Activated CD4-positive, alpha-beta memory T cell treated with anti-CD3 and anti-CD28 coated beads, Interleukin-2, amount 10 ng/mL, durations not matched to agents 7 days and 5 days (primary cell): ENCODE data around the gene TAB2. TPM values are rescaled to one million over a fixed set of nuclear protein-coding genes. Genes with fewer than 3 reads are reported as not detected.
"Not testable (repeated sequence)": the region's sequence is repeated elsewhere in the genome, so short reads cannot be mapped to it uniquely, and the experiment has no call there.

Experiments
- CTCF ChIA-PET: fragments of 350-600 bp; sonication (Branson Sonifier 250); formaldehyde crosslinking; loops from one replicate; lab custom pipeline; 2021; ENCODE audit warnings: antibody characterized with exemption, inconsistent platforms; lab: Charles Lee
- POLR2A ChIA-PET: fragments of 350-600 bp; sonication (Branson Sonifier 250); formaldehyde crosslinking; loops from one replicate; lab custom pipeline; 2021; ENCODE audit warnings: antibody characterized with exemption; lab: Charles Lee
- DNase-seq: peaks from one replicate; pipeline ENCODE4 v3.0.0-alpha.2; 2020
- H3K27ac Mint-ChIP-seq: one replicate; pipeline ENCODE4 v1.8.0; 2021; ENCODE audit warnings: mild to moderate bottlenecking, mixed read lengths
- H3K27me3 Mint-ChIP-seq: one replicate; pipeline ENCODE4 v1.8.0; 2021; ENCODE audit warnings: mixed read lengths
- H3K36me3 Mint-ChIP-seq: one replicate; pipeline ENCODE4 v1.8.0; 2021; ENCODE audit warnings: low read depth, mixed read lengths
- H3K4me1 Mint-ChIP-seq: one replicate; pipeline ENCODE4 v1.8.0; 2021; ENCODE audit warnings: mixed read lengths
- H3K4me3 Mint-ChIP-seq: one replicate; pipeline ENCODE4 v1.8.0; 2021; ENCODE audit warnings: mild to moderate bottlenecking, mixed read lengths
- H3K9me3 Mint-ChIP-seq: one replicate; pipeline ENCODE4 v1.8.0; 2021; ENCODE audit warnings: mixed read lengths
- total RNA-seq, 2 experiments: library from RNA; stranded (reverse); gene quantifications; one replicate each; pipeline ENCODE4 v1.2.3, GENCODE V29; 2021

TAB2 gene
- total RNA-seq, 2 experiments from 2014 or later, result 169 to 170 TPM

DNA sequence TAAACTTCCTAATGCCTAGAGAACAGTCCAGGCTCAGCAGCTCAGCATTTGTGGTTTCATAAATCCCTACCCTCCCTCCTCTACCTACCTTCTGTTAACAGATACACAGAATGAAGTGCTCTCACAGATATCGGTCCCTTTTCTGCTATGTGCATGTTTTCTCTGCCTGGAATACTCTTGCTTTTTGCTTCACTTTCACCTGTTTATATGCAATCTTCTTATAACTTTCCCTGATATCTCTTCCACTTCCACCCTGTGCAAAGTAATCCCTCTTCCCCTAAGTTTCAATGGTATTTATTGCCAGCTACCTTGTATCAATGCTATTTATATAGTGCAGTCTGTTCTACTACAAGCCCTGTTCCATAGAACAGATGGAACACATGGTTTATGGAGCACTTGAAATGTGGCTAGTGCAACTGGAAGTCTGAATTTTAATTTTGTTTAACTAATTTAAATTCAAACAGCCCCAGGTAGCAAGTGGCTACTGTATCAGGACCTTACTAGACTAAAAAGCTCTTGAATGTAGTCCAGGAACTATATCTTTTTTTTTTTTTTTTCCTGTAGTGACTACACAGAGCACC lies 3.1 kb upstream of the TAB2 start:
- ChIA-PET CTCF (no interaction called here), POLR2A (interaction anchor here (0.8 to 11.7 kb wide), 5 partner anchors 12 to 283 kb away, joined by 4 to 235 read pairs (median 94); no protein-coding TSS in a partner anchor)
- DNase-seq, result no peak
- Mint-ChIP-seq H3K4me1 (peaks cover 14% of the 10 kb centered on the region), H3K9me3 (peaks cover 3% of the 10 kb centered on the region), H3K36me3 (peaks cover 25% of the 10 kb centered on the region), H3K27me3 (peaks cover 2% of the 10 kb centered on the region), H3K4me3 (no peak overlapping the region), H3K27ac (no peak overlapping the region)

- H3K36me3 Mint-ChIP-seq, result peaks cover 35% of the 10 kb centered on the region
- no peaks in the 10 kb centered on the region for H3K27me3 Mint-ChIP-seq
- POLR2A ChIA-PET, result interaction anchor here (0.6 to 14.4 kb wide), 33 partner anchors 10 to 285 kb away, joined by 3 to 259 read pairs (median 8); no protein-coding TSS in a partner anchor
- peaks cover 3% of the 10 kb centered on the region for H3K9me3 Mint-ChIP-seq
- H3K4me3 Mint-ChIP-seq, result peak overlapping the region; percentile 84
- CTCF ChIA-PET, result interaction anchor here (0.6 to 2.1 kb wide), 9 partner anchors 45 to 239 kb away, joined by 3 to 8 read pairs (median 3); no protein-coding TSS in a partner anchor
- H3K27ac Mint-ChIP-seq, result peak overlapping the region; percentile 82
- peaks cover 19% of the 10 kb centered on the region for H3K4me1 Mint-ChIP-seq
- DNase-seq, result no peak
Measured at GRCh38 chr6:149316108-149316727, 1.3 kb upstream of the TAB2 start.

GRCh38 chr6:149316740-149317643 lies 520 bp upstream of the TAB2 start:
- ChIA-PET CTCF (interaction anchor here (0.6 to 2.1 kb wide), 10 partner anchors 45 to 286 kb away, joined by 3 to 8 read pairs (median 3); no protein-coding TSS in a partner anchor), POLR2A (interaction anchor here (0.6 to 14.4 kb wide), 48 partner anchors 9 to 286 kb away, joined by 3 to 259 read pairs (median 4); no protein-coding TSS in a partner anchor)
- peaks cover 27% of the 10 kb centered on the region for H3K4me1 Mint-ChIP-seq
- peaks cover 43% of the 10 kb centered on the region for H3K36me3 Mint-ChIP-seq
- peak overlapping the region; percentile 82 for H3K27ac Mint-ChIP-seq
- H3K9me3 Mint-ChIP-seq, result peaks cover 3% of the 10 kb centered on the region
- H3K27me3 Mint-ChIP-seq, result no peaks in the 10 kb centered on the region
- H3K4me3 Mint-ChIP-seq, result peak overlapping the region; percentile 84
- DNase-seq, result peak; percentile 93

DNA sequence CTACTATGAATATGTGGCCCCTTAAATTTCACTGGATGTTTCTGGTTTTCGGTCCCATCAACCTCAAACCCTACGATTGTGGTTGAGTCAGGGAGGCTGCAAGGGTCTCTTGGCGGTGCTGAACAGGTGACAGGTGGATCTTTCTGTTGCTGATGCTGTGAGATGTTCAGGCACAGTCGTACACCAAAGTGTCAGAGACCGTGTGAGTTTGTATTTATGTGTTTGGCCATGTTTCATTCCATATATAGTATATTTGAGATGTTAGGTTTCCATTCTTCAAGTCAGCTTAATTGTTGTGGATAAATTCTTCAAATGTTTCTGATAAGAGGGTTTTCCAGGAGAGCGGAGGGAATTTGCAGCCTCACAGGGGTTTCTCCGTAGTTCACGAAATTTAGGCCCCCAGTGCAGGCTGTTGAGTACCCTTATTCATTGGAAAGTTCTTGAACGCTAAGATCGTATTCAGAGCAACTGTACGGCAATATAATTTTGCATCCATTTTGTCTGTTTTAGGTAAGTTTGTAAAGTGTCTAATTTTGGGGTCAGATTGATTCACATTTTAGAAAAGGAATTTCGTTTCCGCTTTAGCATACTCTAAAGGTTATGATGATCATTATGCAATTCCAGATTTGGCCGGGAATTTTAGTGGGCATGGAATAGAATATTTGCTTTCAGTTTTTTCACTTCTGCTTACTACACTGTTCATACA lies 1.2 kb downstream of the TAB2 start:
- Mint-ChIP-seq H3K27me3 (no peaks in the 10 kb centered on the region), H3K9me3 (no peaks in the 10 kb centered on the region), H3K27ac (peak overlapping the region; percentile 90), H3K4me1 (peaks cover 40% of the 10 kb centered on the region), H3K36me3 (peaks cover 51% of the 10 kb centered on the region), H3K4me3 (peak overlapping the region; percentile 84)
- DNase-seq, result peak; percentile 25
- CTCF ChIA-PET, result interaction anchor here (0.8 to 2.1 kb wide), 2 partner anchors 165 to 288 kb away, joined by 3 to 8 read pairs; no protein-coding TSS in a partner anchor
- POLR2A ChIA-PET, result interaction anchor here (1.0 to 14.4 kb wide), 25 partner anchors 8 to 287 kb away, joined by 3 to 259 read pairs (median 14); no protein-coding TSS in a partner anchor

DNA sequence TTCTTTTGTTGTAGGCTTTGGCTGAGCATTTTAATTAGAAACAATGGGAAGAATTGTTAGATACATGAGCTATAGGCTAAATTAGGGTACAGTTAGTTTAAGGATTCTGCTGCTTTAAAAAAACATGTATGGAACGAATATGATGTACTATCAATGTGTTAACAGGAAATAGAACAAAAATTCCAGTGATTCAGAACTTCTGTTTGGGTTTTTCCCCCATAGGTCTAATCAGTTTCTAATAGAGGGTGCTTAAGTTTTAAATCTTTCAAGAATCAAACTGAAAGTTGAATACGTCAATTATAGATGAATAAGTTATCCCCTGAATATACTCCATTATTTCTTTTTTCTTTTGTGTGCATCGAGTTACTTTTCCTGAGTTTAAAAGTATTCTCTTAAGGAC lies 1.9 kb downstream of the TAB2 start:
- Mint-ChIP-seq H3K4me3 (peak overlapping the region; percentile 84), H3K4me1 (peaks cover 42% of the 10 kb centered on the region), H3K27ac (peak overlapping the region; percentile 90), H3K36me3 (peaks cover 51% of the 10 kb centered on the region), H3K27me3 (no peaks in the 10 kb centered on the region), H3K9me3 (no peaks in the 10 kb centered on the region)
- DNase-seq, result no peak
- ChIA-PET CTCF (no interaction called here), POLR2A (interaction anchor here (0.7 to 14.4 kb wide), 19 partner anchors 18 to 288 kb away, joined by 3 to 259 read pairs (median 27); no protein-coding TSS in a partner anchor)

- POLR2A ChIA-PET, result interaction anchor here (0.7 to 14.4 kb wide), 17 partner anchors 17 to 289 kb away, joined by 3 to 259 read pairs (median 34); no protein-coding TSS in a partner anchor
- H3K27me3 Mint-ChIP-seq, H3K9me3 Mint-ChIP-seq: not testable (repeated sequence)
- CTCF ChIA-PET, result interaction anchor here (0.7 kb wide), 1 partner anchor 225 kb away, joined by 3 read pairs; no protein-coding TSS in a partner anchor
- H3K36me3 Mint-ChIP-seq, result peaks cover 54% of the 10 kb centered on the region
- H3K4me1 Mint-ChIP-seq, result peaks cover 44% of the 10 kb centered on the region
- H3K4me3 Mint-ChIP-seq, result peak overlapping the region; percentile 84
- DNase-seq, result peak; percentile 42
- peak overlapping the region; percentile 90 for H3K27ac Mint-ChIP-seq
Measured at GRCh38 chr6:149320016-149320415, 2.5 kb downstream of the TAB2 start.

DNA sequence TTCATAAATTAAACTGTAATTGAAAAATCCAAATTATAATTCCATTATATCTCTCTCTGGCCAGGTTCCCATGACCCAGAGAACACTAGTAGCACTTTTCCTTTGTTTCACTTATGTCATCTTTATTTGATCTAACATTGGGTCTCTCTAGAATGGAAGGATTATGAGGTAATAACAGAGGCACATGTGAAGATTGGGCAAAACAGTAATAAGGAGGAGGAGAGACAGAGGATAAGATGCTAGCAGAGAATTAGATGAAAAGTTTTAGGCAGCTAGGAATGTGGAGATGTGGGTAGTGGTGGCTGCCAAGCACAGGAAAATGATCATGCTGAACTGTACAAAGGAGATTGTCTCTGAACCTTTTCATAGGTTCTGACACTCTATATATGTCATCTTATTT lies 3.3 kb downstream of the TAB2 start:
- Mint-ChIP-seq H3K27me3 (no peaks in the 10 kb centered on the region), H3K9me3 (no peaks in the 10 kb centered on the region), H3K27ac (peak overlapping the region; percentile 90), H3K4me1 (peaks cover 47% of the 10 kb centered on the region), H3K4me3 (peak overlapping the region; percentile 84), H3K36me3 (peaks cover 62% of the 10 kb centered on the region)
- POLR2A ChIA-PET, result interaction anchor here (1.4 to 14.4 kb wide), 13 partner anchors 16 to 289 kb away, joined by 3 to 259 read pairs (median 68); no protein-coding TSS in a partner anchor
- CTCF ChIA-PET, result interaction anchor here (1.2 kb wide), 1 partner anchor 170 kb away, joined by 5 read pairs; no protein-coding TSS in a partner anchor
- DNase-seq, result no peak

DNA sequence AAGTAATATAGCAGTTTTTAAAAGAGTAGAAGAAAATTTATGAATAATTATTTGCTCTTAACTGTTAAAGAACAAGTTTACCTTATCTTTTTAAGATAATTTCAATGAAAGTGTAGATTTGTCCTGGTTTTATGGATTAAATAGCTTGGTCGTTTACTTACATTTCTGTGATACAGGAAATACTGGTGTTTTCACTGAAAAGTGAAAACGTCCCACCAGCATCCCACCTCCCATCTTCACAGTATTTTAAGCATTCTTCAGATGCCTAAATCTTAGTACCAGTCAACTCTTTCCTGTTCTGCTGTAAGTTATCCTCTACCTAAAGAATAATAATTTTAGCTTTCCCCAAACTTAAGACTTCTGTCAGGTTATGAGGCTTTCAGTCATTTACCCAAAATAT lies 5.8 kb downstream of the TAB2 start:
- DNase-seq, result no peak
- no peaks in the 10 kb centered on the region for H3K9me3 Mint-ChIP-seq
- H3K27ac Mint-ChIP-seq, result peak overlapping the region; percentile 90
- no peaks in the 10 kb centered on the region for H3K27me3 Mint-ChIP-seq
- ChIA-PET CTCF (interaction anchor here (0.9 to 2.1 kb wide), 9 partner anchors 10 to 292 kb away, joined by 3 to 11 read pairs (median 5); no protein-coding TSS in a partner anchor), POLR2A (interaction anchor here (0.7 to 14.4 kb wide), 17 partner anchors 14 to 427 kb away, joined by 3 to 259 read pairs (median 6); partner anchors contain the start of gene PCMT1)
- peaks cover 74% of the 10 kb centered on the region for H3K36me3 Mint-ChIP-seq
- peaks cover 65% of the 10 kb centered on the region for H3K4me1 Mint-ChIP-seq
- peak overlapping the region; percentile 50 for H3K4me3 Mint-ChIP-seq

DNA sequence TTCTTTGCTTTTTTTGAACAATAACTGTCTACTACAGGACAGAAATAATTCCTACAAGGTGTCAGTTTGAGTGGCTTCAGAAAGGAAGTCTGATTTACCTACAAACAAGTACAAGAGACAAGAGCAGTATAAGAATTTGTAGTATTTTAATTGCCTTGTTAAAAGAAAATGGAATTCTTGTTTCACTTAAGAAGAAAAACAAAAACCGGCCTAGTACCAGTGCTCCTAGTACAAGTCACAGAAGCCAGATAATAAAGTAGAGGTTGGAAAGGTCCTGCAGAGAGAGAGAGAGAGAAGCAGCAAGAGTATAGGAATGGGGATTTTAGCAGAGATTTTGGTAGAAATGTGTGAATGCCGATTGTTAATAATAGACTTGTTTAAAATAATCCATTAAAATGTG lies 6.4 kb downstream of the TAB2 start:
- CTCF ChIA-PET, result interaction anchor here (1.4 to 2.1 kb wide), 2 partner anchors 15 to 239 kb away, joined by 4 to 7 read pairs; no protein-coding TSS in a partner anchor
- Mint-ChIP-seq H3K36me3 (peaks cover 75% of the 10 kb centered on the region), H3K4me1 (peaks cover 71% of the 10 kb centered on the region), H3K9me3 (no peaks in the 10 kb centered on the region), H3K27me3 (no peaks in the 10 kb centered on the region), H3K4me3 (peak overlapping the region; percentile 50), H3K27ac (peak overlapping the region; percentile 90)
- DNase-seq, result no peak
- POLR2A ChIA-PET, result interaction anchor here (1.4 to 14.4 kb wide), 12 partner anchors 13 to 426 kb away, joined by 3 to 259 read pairs (median 70); partner anchors contain the start of gene PCMT1

DNA sequence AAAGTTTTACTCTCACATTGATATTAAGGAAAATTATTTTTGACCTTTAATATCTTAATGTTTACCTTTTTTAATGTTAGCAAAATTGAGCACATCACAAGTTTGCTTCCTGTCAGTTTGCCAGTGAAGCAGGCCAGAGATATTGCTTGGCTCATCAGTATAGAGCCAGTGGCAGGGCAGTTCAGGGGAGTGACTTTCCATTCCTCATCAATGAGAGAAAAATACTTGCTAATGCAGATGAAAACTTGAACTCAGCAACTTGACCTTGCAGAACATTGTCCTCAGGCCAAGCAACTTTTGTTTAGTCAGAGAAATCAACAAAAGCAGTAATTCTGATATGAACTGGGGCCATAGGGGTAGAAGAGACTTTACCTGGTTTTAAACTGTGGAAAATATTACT lies 6.9 kb downstream of the TAB2 start:
- Mint-ChIP-seq H3K4me1 (peaks cover 76% of the 10 kb centered on the region), H3K9me3 (no peaks in the 10 kb centered on the region), H3K27ac (peak overlapping the region; percentile 64), H3K27me3 (no peaks in the 10 kb centered on the region), H3K36me3 (peaks cover 73% of the 10 kb centered on the region), H3K4me3 (peak overlapping the region; percentile 53)
- POLR2A ChIA-PET, result interaction anchor here (0.9 to 14.4 kb wide), 12 partner anchors 8 to 247 kb away, joined by 3 to 259 read pairs (median 34); partner anchors contain the start of gene TAB2
- CTCF ChIA-PET, result interaction anchor here (0.7 to 2.1 kb wide), 4 partner anchors 13 to 290 kb away, joined by 3 to 6 read pairs (median 4); no protein-coding TSS in a partner anchor
- DNase-seq, result peak; percentile 38

DNA sequence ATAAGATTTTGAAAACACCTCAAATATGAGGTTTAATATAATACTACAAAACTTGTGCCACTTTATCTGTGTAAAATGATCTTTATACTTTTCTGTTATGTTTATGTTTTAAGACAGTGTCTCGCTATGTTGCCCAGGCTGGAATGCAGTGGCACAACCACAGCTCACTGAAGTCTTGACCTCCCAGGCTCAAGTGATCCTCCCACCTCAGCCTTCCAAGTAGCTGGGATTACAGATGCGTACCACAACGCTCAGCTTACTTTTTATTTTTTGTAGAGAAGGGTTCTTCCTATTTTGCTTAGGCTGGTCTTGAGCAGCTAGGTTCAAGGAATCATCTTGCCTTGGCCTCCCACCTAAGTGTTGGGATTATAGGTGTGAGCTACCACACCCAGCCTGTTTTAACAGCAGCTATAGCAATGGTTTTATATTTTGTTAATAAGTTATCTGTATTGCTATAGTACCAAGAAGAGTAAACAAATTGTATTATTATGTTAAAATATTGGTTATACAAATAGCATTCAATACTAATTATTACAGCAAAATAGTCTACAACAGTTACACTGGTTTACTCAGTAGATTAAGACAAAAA lies 8.2 kb downstream of the TAB2 start:
- H3K27me3 Mint-ChIP-seq, result no peaks in the 10 kb centered on the region
- no peak overlapping the region for H3K4me3 Mint-ChIP-seq
- peak overlapping the region; percentile 64 for H3K27ac Mint-ChIP-seq
- ChIA-PET POLR2A (interaction anchor here (0.7 to 14.4 kb wide), 14 partner anchors 9 to 294 kb away, joined by 3 to 259 read pairs (median 13); partner anchors contain the start of genes TAB2 and ZC3H12D), CTCF (interaction anchor here (0.7 to 2.1 kb wide), 4 partner anchors 11 to 244 kb away, joined by 3 to 6 read pairs (median 4); no protein-coding TSS in a partner anchor)
- DNase-seq, result no peak
- peaks cover 67% of the 10 kb centered on the region for H3K36me3 Mint-ChIP-seq
- peaks cover 86% of the 10 kb centered on the region for H3K4me1 Mint-ChIP-seq
- H3K9me3 Mint-ChIP-seq, result no peaks in the 10 kb centered on the region
